ENCODE results near the gene CASKIN2. TPM values are rescaled to one million over a fixed set of nuclear protein-coding genes. Genes with fewer than 3 reads are reported as not detected.

CASKIN2 gene
- total and polyA plus RNA-seq, 2 of the 4 experiments (the other 2 are of a cell fraction): 2.9 to 6.9 TPM

DNA sequence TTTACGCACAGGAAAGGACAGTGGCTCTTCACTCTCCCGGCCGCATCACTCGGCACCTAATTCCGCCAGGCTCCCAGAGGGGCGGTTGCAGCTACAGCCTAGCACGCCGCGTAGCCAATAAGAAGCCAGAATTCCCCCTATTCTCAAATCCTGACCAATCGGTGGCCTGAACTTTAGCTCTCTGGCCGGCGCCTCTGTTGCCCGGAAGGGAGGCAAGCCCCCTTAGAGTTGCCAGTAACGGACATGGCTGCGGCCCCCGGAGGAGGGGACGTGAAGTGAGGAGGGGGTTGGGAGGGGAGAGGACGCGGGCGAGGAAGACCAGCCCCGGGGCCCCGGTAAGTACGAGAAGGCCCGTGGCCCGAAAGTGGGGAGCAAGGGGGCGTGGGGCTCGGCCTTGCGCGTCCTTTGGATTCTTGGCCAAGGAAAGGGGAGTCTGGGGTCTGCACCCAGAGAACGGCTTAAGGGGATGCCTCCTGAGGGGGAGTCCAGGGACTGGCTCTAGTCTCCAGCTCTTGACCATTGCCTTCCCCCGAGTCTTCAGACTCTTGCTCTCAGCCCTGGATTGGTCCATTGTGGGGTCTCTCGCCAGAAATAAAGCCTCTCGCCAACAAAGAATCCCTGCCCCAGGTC lies 58.8 kb downstream of the CASKIN2 start, which contains the start of gene TMEM94 (continued):
- TF ChIP-seq NFE2L2 (IDR thresholded peaks at IDR 0.05; ENCODE audit: low read depth, low read length): no peak

DNA sequence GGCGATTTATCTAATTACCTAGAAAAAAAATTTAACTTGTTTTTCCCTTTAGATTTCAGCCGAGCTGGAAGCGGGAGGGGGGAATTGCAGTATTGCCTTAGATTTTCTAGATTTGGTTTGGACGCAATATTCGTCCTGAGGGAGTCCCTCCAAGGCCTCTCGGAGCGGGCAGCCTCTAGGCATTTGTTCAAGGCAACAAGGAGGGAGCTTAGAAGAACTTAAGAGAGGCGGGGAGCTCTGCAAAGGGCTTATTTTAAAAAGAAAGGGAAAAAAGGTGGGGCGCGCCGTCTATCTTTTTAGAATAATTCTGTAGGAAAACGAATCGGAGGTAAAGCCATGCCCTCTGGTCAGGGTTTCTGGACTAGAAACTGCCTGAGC lies 59.3 kb downstream of the CASKIN2 start:
- ATAC-seq (ENCODE audit: low read depth) (peak; percentile 33), DNase-seq (no peak)
- H4K20me1 ChIP-seq (ENCODE audit: insufficient read depth, low read length): no peaks in the 10 kb centered on the region
- peaks cover 16% of the 10 kb centered on the region for H3K9me1 ChIP-seq (ENCODE audit: insufficient read depth, low read length)
- H3K9ac ChIP-seq (ENCODE audit: low read depth, low read length): peak overlapping the region; percentile 71
- H2BK20ac ChIP-seq (ENCODE audit: low read depth, low read length): peak overlapping the region; percentile 19; the same call in 1 of the 2 replicates
- in situ Hi-C loops (cut with MboI; ENCODE audit: low sequenced_read_pairs): no loop called here
- H2BK5ac ChIP-seq (ENCODE audit: low read depth, low read length, poor library complexity, severe bottlenecking): peak overlapping the region; percentile 79
- peak overlapping the region; percentile 79 for H3K27ac ChIP-seq (ENCODE audit: insufficient read depth, low read length)
- H2AK9ac ChIP-seq (replicated peaks; ENCODE audit: low read depth, low read length, poor library complexity): peak overlapping the region; percentile 75
- H3K18ac ChIP-seq (ENCODE audit: low read depth, low read length): peak overlapping the region; percentile 3
- 0% methylated on average over 5 of the region's 13 CpGs; no CpG with 5 or more reads in 1 of the 2 experiments for WGBS, 2 experiments (ENCODE audit: extremely low coverage in 2 of 2, insufficient read length in 1 of 2)
- H2AK5ac ChIP-seq (ENCODE audit: low read depth, low read length): 0 out of 2 replicates have a peak overlapping the region, but pooled peaks have one; percentile 10
- H2BK15ac ChIP-seq (ENCODE audit: low read depth, low read length): no peak overlapping the region
- peak overlapping the region; percentile 91 for H3K56ac ChIP-seq (ENCODE audit: extremely low read depth, insufficient read depth, low read length)
- H4K8ac ChIP-seq (ENCODE audit: low read depth in 2 of 2, low read length in 2 of 2): peak overlapping the region; percentile 94 to 95
- POLR2A ChIA-PET (ENCODE audit: unreplicated experiment): interaction anchor here (1.2 kb wide), 1 partner anchor 25 kb away, joined by 3 read pairs; no protein-coding TSS in a partner anchor
- dilution Hi-C loops (cut with HindIII; ENCODE audit: low sequenced_read_pairs, unreplicated experiment): no loop called here
- peak overlapping the region; percentile 71 for H2BK120ac ChIP-seq (ENCODE audit: low read depth, low read length)
- H3K36me3 ChIP-seq (ENCODE audit: control insufficient read depth, insufficient read depth, low read length): no peaks in the 10 kb centered on the region
- peaks cover 6% of the 10 kb centered on the region for H3K4me1 ChIP-seq (ENCODE audit: control insufficient read depth, insufficient read depth, low read length)
- peak overlapping the region; percentile 89 for H3K23ac ChIP-seq (ENCODE audit: low read depth, low read length)
- CTCF ChIA-PET: interaction anchor here (0.6 to 0.9 kb wide), 6 partner anchors 12 to 384 kb away, joined by 3 to 4 read pairs (median 3); partner anchors contain the start of gene GALK1
- BruUV-seq (replicated peaks): no TSS peak
- peak overlapping the region; percentile 98 for H2AFZ ChIP-seq (replicated peaks; ENCODE audit: low read length, poor library complexity)
- TF ChIP-seq POLR2A (IDR thresholded peaks at IDR 0.05; ENCODE audit: low read depth, low read length) (peak; percentile 60; the same call in 1 of the 2 replicates), NFE2L2 (IDR thresholded peaks at IDR 0.05; ENCODE audit: low read depth, low read length) (no peak), RCOR1 (IDR thresholded peaks at IDR 0.05; ENCODE audit: insufficient replicate concordance, low read length) (no peak)
- TF ChIP-seq, protein P1, sequence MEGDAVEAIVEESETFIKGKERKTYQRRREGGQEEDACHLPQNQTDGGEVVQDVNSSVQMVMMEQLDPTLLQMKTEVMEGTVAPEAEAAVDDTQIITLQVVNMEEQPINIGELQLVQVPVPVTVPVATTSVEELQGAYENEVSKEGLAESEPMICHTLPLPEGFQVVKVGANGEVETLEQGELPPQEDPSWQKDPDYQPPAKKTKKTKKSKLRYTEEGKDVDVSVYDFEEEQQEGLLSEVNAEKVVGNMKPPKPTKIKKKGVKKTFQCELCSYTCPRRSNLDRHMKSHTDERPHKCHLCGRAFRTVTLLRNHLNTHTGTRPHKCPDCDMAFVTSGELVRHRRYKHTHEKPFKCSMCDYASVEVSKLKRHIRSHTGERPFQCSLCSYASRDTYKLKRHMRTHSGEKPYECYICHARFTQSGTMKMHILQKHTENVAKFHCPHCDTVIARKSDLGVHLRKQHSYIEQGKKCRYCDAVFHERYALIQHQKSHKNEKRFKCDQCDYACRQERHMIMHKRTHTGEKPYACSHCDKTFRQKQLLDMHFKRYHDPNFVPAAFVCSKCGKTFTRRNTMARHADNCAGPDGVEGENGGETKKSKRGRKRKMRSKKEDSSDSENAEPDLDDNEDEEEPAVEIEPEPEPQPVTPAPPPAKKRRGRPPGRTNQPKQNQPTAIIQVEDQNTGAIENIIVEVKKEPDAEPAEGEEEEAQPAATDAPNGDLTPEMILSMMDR (conservative IDR thresholded peaks at IDR 0.05; ENCODE audit: low read depth, low read length): no peak
- peak overlapping the region; percentile 46; the same call in 1 of the 2 replicates for H4K91ac ChIP-seq (ENCODE audit: insufficient read depth, low read depth, low read length)
- peak overlapping the region; percentile 86 for H4K5ac ChIP-seq (ENCODE audit: low read depth, low read length)
- H3K4me3 ChIP-seq (ENCODE audit: insufficient read depth, low read depth, low read length): peak overlapping the region; percentile 22
- peaks cover 31 to 39% of the 10 kb centered on the region in 2 experiments for H3K79me1 ChIP-seq (ENCODE audit: low read depth in 1 of 2, low read length in 2 of 2)
- H3K27me3 ChIP-seq (ENCODE audit: control insufficient read depth, insufficient read depth, low read length): no peaks in the 10 kb centered on the region
- intact Hi-C loops (cut with micrococcal nuclease): no loop called here
- peak overlapping the region; percentile 51 for H3K4me2 ChIP-seq (ENCODE audit: low read depth, low read length)
- H3K4ac ChIP-seq (ENCODE audit: low read depth, low read length): peak overlapping the region; percentile 84
- H3K14ac ChIP-seq (replicated peaks; ENCODE audit: low read depth, low read length): peak overlapping the region; percentile 88
- H3K9me3 ChIP-seq (ENCODE audit: control insufficient read depth, insufficient read depth, low read length): no peaks in the 10 kb centered on the region

All from IMR-90 (cell line).